ENCODE results near the gene LRP5. TPM values are rescaled to one million over a fixed set of nuclear protein-coding genes. Genes with fewer than 3 reads are reported as not detected.

LRP5 gene
- total RNA-seq, 1 experiment from 2014 or later = 67.0 TPM

- DNase-seq (ENCODE audit: low spot score) = no peak
- Histone ChIP-seq H3K9me3 (ENCODE audit: low read depth, low read length, poor library complexity, severe bottlenecking) (no peaks in the 10 kb centered on the region), H3K4me1 (ENCODE audit: insufficient read depth, low read length, poor library complexity, severe bottlenecking) (peaks cover 32% of the 10 kb centered on the region), H3K27me3 (replicated peaks; ENCODE audit: insufficient read depth, low read depth, low read length, poor library complexity) (no peaks in the 10 kb centered on the region), H3K4me3 (ENCODE audit: low read depth, low read length, poor library complexity, severe bottlenecking) (no peak overlapping the region), H3K27ac (ENCODE audit: low read depth, low read length, poor library complexity, severe bottlenecking) (no peak overlapping the region), H3K36me3 (ENCODE audit: insufficient read depth, low read length, poor library complexity, severe bottlenecking) (no peaks in the 10 kb centered on the region)
- TF ChIP-seq CTCF (conservative IDR thresholded peaks at IDR 0.05; ENCODE audit: low read depth, low read length) (no peak; the same call in 1 of the 2 replicates), EZH2 (IDR thresholded peaks at IDR 0.05; ENCODE audit: borderline replicate concordance, low read depth, low read length, poor library complexity, severe bottlenecking) (no peak)
- intact Hi-C loops (cut with micrococcal nuclease; ENCODE audit: unreplicated experiment) = no loop called here
- CTCF ChIA-PET = no interaction called here
- no TSS peak for BruUV-seq (replicated peaks)
- POLR2A ChIA-PET (ENCODE audit: low non-redundant PET) = no interaction called here
Observed at GRCh38 chr11:68325183-68325906, 13.0 kb downstream of the LRP5 start.

DNA sequence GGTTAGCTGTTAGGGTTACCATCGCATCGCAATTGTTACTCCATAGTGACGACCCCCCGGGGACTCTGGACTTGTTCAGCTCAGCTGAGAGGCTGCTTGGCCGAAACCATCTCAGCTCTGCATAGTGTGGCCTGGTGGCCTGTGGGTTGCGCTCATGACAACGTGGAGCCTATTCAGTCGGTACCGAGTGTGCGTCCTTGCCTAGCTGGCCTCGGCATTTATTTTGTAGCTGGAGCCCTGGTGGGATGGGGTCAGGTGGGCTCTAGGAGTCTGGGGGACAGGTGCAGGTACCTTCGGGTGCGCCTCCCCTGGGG is 13.5 kb downstream of the LRP5 start:
- DNase-seq (ENCODE audit: low spot score) = no peak
- ChIA-PET POLR2A (ENCODE audit: low non-redundant PET) (no interaction called here), CTCF (no interaction called here)
- Histone ChIP-seq H3K4me1 (ENCODE audit: insufficient read depth, low read length, poor library complexity, severe bottlenecking) (peaks cover 37% of the 10 kb centered on the region), H3K27ac (ENCODE audit: low read depth, low read length, poor library complexity, severe bottlenecking) (no peak overlapping the region), H3K9me3 (ENCODE audit: low read depth, low read length, poor library complexity, severe bottlenecking) (no peaks in the 10 kb centered on the region), H3K27me3 (replicated peaks; ENCODE audit: insufficient read depth, low read depth, low read length, poor library complexity) (no peaks in the 10 kb centered on the region), H3K4me3 (ENCODE audit: low read depth, low read length, poor library complexity, severe bottlenecking) (no peak overlapping the region), H3K36me3 (ENCODE audit: insufficient read depth, low read length, poor library complexity, severe bottlenecking) (no peaks in the 10 kb centered on the region)
- no TSS peak for BruUV-seq (replicated peaks)
- intact Hi-C loops (cut with micrococcal nuclease; ENCODE audit: unreplicated experiment) = no loop called here
- TF ChIP-seq EZH2 (IDR thresholded peaks at IDR 0.05; ENCODE audit: borderline replicate concordance, low read depth, low read length, poor library complexity, severe bottlenecking) (no peak), CTCF (conservative IDR thresholded peaks at IDR 0.05; ENCODE audit: low read depth, low read length) (no peak)

- TF ChIP-seq EZH2 (IDR thresholded peaks at IDR 0.05; ENCODE audit: borderline replicate concordance, low read depth, low read length, poor library complexity, severe bottlenecking) = no peak
- TF ChIP-seq CTCF (conservative IDR thresholded peaks at IDR 0.05; ENCODE audit: low read depth, low read length) = no peak
- H3K27me3 ChIP-seq (replicated peaks; ENCODE audit: insufficient read depth, low read depth, low read length, poor library complexity) = no peaks in the 10 kb centered on the region
- BruUV-seq (replicated peaks) = no TSS peak
- H3K4me1 ChIP-seq (ENCODE audit: insufficient read depth, low read length, poor library complexity, severe bottlenecking) = peaks cover 36% of the 10 kb centered on the region
- H3K4me3 ChIP-seq (ENCODE audit: low read depth, low read length, poor library complexity, severe bottlenecking) = no peak overlapping the region
- no peak for DNase-seq (ENCODE audit: low spot score)
- H3K27ac ChIP-seq (ENCODE audit: low read depth, low read length, poor library complexity, severe bottlenecking) = no peak overlapping the region
- intact Hi-C loops (cut with micrococcal nuclease; ENCODE audit: unreplicated experiment) = no loop called here
- H3K9me3 ChIP-seq (ENCODE audit: low read depth, low read length, poor library complexity, severe bottlenecking) = no peaks in the 10 kb centered on the region
- H3K36me3 ChIP-seq (ENCODE audit: insufficient read depth, low read length, poor library complexity, severe bottlenecking) = no peaks in the 10 kb centered on the region
- ChIA-PET CTCF (interaction anchor here (0.6 kb wide), 1 partner anchor 18 kb away, joined by 11 read pairs; no protein-coding TSS in a partner anchor), POLR2A (ENCODE audit: low non-redundant PET) (no interaction called here)
Observed at GRCh38 chr11:68326334-68327215, 14.2 kb downstream of the LRP5 start.
